ENCODE data around the gene MTMR12.

DNA sequence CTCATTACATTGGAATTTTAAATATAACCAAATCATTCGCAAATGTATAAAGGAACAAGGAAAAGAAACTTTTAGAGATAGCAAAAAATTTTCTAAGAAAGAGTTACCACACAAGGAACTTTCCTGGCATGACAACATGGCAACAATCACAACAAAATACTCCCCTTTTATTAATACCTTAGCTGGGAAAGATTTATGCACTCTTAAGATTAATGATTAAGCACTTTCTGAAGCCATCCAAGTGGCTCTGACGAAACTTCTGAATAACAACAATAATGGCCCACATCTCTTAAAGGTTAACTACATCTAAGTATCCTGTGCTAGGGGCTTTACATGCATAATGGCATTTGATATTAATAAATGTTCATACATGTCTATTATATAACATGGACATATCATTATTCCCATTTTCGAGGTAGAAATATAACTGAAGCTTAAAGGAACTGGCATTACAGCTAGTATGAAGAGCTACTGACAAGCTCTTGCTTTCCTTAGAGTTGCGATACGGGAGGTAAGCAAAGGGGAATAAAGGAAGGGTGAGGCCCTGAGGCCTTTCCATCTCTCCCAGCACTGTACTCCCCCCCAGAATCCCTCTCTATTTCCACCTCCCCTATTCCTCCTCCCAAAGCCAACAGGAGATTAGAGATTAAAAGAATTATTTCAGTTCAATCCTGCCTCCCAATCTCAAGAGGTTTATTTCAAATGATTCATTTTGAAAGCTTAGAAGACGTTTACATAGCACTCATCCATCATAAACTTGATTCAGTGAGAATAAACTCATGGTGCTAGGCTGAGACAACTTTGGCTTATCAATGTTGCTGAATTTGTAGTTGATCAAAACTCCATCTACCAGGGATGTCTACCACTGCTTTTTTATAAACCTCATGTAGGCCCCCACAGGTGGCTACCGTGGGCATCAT, 9.6 kb downstream of the MTMR12 start:
- no peak for TF ChIP-seq POLR2A (IDR thresholded peaks at IDR 0.05)
- TF ChIP-seq, protein P1, sequence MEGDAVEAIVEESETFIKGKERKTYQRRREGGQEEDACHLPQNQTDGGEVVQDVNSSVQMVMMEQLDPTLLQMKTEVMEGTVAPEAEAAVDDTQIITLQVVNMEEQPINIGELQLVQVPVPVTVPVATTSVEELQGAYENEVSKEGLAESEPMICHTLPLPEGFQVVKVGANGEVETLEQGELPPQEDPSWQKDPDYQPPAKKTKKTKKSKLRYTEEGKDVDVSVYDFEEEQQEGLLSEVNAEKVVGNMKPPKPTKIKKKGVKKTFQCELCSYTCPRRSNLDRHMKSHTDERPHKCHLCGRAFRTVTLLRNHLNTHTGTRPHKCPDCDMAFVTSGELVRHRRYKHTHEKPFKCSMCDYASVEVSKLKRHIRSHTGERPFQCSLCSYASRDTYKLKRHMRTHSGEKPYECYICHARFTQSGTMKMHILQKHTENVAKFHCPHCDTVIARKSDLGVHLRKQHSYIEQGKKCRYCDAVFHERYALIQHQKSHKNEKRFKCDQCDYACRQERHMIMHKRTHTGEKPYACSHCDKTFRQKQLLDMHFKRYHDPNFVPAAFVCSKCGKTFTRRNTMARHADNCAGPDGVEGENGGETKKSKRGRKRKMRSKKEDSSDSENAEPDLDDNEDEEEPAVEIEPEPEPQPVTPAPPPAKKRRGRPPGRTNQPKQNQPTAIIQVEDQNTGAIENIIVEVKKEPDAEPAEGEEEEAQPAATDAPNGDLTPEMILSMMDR (IDR thresholded peaks at IDR 0.05) = no peak
